ENCODE measurements around the gene KANSL1.
"Not testable (repeated sequence)": the region's sequence is repeated elsewhere in the genome, so short reads cannot be mapped to it uniquely, and the experiment has no call there.

Gene KANSL1

DNA sequence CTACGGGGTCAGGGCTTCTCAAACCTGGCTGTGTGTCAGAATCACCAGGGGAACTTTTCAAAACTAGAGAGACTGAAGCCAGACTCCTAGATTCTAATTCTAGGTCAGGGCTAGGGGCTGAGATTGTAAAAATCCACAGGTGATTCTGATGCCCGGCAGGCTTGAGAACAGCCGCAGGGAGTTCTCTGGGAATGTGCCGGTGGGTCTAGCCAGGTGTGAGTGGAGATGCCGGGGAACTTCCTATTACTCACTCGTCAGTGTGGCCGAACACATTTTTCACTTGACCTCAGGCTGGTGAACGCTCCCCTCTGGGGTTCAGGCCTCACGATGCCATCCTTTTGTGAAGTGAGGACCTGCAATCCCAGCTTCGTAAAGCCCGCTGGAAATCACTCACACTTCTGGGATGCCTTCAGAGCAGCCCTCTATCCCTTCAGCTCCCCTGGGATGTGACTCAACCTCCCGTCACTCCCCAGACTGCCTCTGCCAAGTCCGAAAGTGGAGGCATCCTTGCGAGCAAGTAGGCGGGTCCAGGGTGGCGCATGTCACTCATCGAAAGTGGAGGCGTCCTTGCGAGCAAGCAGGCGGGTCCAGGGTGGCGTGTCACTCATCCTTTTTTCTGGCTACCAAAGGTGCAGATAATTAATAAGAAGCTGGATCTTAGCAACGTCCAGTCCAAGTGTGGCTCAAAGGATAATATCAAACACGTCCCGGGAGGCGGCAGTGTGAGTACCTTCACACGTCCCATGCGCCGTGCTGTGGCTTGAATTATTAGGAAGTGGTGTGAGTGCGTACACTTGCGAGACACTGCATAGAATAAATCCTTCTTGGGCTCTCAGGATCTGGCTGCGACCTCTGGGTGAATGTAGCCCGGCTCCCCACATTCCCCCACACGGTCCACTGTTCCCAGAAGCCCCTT is 183.3 kb downstream of the KANSL1 start:
- Histone ChIP-seq H3K36me3 (ENCODE audit: control insufficient read depth in 2 of 2, insufficient read depth in 2 of 2, low read length in 2 of 2) (no peaks in the 10 kb centered on the region), H3K9me3 (ENCODE audit: control insufficient read depth in 2 of 2, low read length in 2 of 2) (no peaks in the 10 kb centered on the region), H3K4me1 (ENCODE audit: control insufficient read depth in 2 of 2, insufficient read depth in 2 of 2, low read length in 2 of 2) (no peaks in the 10 kb centered on the region), H3K4me3 (ENCODE audit: low read length in 2 of 2) (no peak overlapping the region), H3K27ac (ENCODE audit: low read depth in 2 of 2, low read length in 2 of 2) (no peak overlapping the region), H3K27me3 (ENCODE audit: control insufficient read depth in 2 of 2, insufficient read depth in 2 of 2, low read length in 2 of 2) (no peaks in the 10 kb centered on the region), H3K9ac (ENCODE audit: low read depth in 1 of 2, low read length in 2 of 2) (no peak overlapping the region)

DNA sequence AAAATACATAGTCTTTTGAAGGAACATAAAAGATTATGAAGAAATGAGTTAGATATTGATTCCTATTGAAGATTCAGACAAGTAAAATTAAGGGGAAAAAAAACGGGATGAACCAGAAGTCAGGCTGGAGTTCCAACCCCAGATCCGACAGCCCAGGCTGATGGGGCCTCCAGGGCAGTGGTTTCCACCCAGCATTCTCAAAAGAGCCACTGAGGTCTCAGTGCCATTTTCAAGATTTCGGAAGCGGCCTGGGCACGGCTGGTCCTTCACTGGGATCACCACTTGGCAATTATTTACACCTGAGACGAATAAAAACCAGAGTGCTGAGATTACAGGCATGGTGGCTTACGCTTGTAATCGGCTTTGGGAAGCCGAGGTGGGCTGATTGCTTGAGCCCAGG is 184.6 kb downstream of the KANSL1 start:
- Histone ChIP-seq H3K27ac (ENCODE audit: low read depth in 2 of 2, low read length in 2 of 2) (no peak overlapping the region), H3K4me3 (ENCODE audit: low read length in 2 of 2) (no peak overlapping the region), H3K27me3 (ENCODE audit: control insufficient read depth in 2 of 2, insufficient read depth in 2 of 2, low read length in 2 of 2) (no peaks in the 10 kb centered on the region), H3K9me3 (ENCODE audit: control insufficient read depth in 2 of 2, low read length in 2 of 2) (no peaks in the 10 kb centered on the region), H3K4me1 (ENCODE audit: control insufficient read depth in 2 of 2, insufficient read depth in 2 of 2, low read length in 2 of 2) (peaks cover under 1 to 7% of the 10 kb centered on the region in 2 donors), H3K9ac (ENCODE audit: low read depth in 1 of 2, low read length in 2 of 2) (no peak overlapping the region), H3K36me3 (ENCODE audit: control insufficient read depth in 2 of 2, insufficient read depth in 2 of 2, low read length in 2 of 2) (no peaks in the 10 kb centered on the region)

DNA sequence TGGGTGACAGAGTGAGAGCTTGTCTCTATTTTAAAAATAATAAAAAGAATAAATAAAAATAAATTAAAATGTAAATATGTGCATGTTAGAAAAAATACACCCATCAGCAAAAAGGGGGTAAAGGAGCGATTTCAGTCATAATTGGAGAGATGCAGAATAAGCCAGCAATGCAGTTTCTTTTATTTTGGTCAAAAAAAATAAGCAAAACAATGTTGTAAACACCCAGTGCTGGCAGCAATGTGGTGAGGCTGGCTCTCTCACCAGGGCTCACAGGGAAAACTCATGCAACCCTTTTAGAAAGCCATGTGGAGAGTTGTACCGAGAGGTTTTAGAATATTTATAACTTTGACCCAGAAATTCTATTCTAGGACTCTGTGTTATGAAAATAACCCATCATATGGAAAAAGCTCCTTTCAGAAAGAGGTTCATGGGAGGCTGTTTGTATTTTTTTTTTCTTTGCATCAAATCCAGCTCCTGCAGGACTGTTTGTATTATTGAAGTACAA is 185.7 kb downstream of the KANSL1 start:
- Histone ChIP-seq H3K27ac (ENCODE audit: low read depth in 2 of 2, low read length in 2 of 2) (no peak overlapping the region), H3K9me3 (ENCODE audit: control insufficient read depth in 2 of 2, low read length in 2 of 2) (no peaks in the 10 kb centered on the region), H3K4me3 (ENCODE audit: low read length in 2 of 2) (no peak overlapping the region), H3K9ac (ENCODE audit: low read depth in 1 of 2, low read length in 2 of 2) (no peak overlapping the region), H3K36me3 (ENCODE audit: control insufficient read depth in 2 of 2, insufficient read depth in 2 of 2, low read length in 2 of 2) (no peaks in the 10 kb centered on the region), H3K4me1 (ENCODE audit: control insufficient read depth in 2 of 2, insufficient read depth in 2 of 2, low read length in 2 of 2) (peaks cover 3 to 14% of the 10 kb centered on the region in 2 donors), H3K27me3 (ENCODE audit: control insufficient read depth in 2 of 2, insufficient read depth in 2 of 2, low read length in 2 of 2) (no peaks in the 10 kb centered on the region)

- H3K4me3 ChIP-seq (ENCODE audit: low read length in 2 of 2); H3K36me3 ChIP-seq (ENCODE audit: control insufficient read depth in 2 of 2, insufficient read depth in 2 of 2, low read length in 2 of 2); H3K9ac ChIP-seq (ENCODE audit: low read depth in 1 of 2, low read length in 2 of 2); H3K27ac ChIP-seq (ENCODE audit: low read depth in 2 of 2, low read length in 2 of 2); H3K27me3 ChIP-seq (ENCODE audit: control insufficient read depth in 2 of 2, insufficient read depth in 2 of 2, low read length in 2 of 2); H3K9me3 ChIP-seq (ENCODE audit: control insufficient read depth in 2 of 2, low read length in 2 of 2): not testable (repeated sequence)
- peaks cover 3 to 14% of the 10 kb centered on the region in 2 donors for H3K4me1 ChIP-seq (ENCODE audit: control insufficient read depth in 2 of 2, insufficient read depth in 2 of 2, low read length in 2 of 2)
Observed at GRCh38 chr17:46006082-46006481, 187.1 kb downstream of the KANSL1 start.

GRCh38 chr17:46003907-46004748 is 189.1 kb downstream of the KANSL1 start:
- Histone ChIP-seq H3K9me3 (ENCODE audit: control insufficient read depth in 2 of 2, low read length in 2 of 2) (no peaks in the 10 kb centered on the region), H3K36me3 (ENCODE audit: control insufficient read depth in 2 of 2, insufficient read depth in 2 of 2, low read length in 2 of 2) (no peaks in the 10 kb centered on the region), H3K4me1 (ENCODE audit: control insufficient read depth in 2 of 2, insufficient read depth in 2 of 2, low read length in 2 of 2) (peaks cover 3 to 14% of the 10 kb centered on the region in 2 donors), H3K9ac (ENCODE audit: low read depth in 1 of 2, low read length in 2 of 2) (no peak overlapping the region), H3K27me3 (ENCODE audit: control insufficient read depth in 2 of 2, insufficient read depth in 2 of 2, low read length in 2 of 2) (no peaks in the 10 kb centered on the region), H3K4me3 (ENCODE audit: low read length in 2 of 2) (no peak overlapping the region), H3K27ac (ENCODE audit: low read depth in 2 of 2, low read length in 2 of 2) (peak overlapping the region in 1 of 2 donors; percentile 28)

DNA sequence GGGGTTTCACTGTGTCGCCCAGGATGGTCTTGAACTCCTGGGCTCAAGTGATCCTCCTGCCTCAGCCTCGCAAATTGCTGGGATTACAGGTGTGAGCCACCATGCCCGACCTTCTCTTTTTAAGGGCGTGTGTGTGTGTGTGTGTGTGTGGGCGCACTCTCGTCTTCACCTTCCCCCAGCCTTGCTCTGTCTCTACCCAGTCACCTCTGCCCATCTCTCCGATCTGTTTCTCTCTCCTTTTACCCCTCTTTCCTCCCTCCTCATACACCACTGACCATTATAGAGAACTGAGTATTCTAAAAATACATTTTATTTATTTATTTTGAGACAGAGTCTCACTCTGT is 190.3 kb downstream of the KANSL1 start:
- no peaks in the 10 kb centered on the region for H3K36me3 ChIP-seq (ENCODE audit: control insufficient read depth in 2 of 2, insufficient read depth in 2 of 2, low read length in 2 of 2)
- H3K27me3 ChIP-seq (ENCODE audit: control insufficient read depth in 2 of 2, insufficient read depth in 2 of 2, low read length in 2 of 2): no peaks in the 10 kb centered on the region
- H3K27ac ChIP-seq (ENCODE audit: low read depth in 2 of 2, low read length in 2 of 2): no peak overlapping the region
- H3K9me3 ChIP-seq (ENCODE audit: control insufficient read depth in 2 of 2, low read length in 2 of 2): no peaks in the 10 kb centered on the region
- no peak overlapping the region for H3K9ac ChIP-seq (ENCODE audit: low read depth in 1 of 2, low read length in 2 of 2)
- no peak overlapping the region for H3K4me3 ChIP-seq (ENCODE audit: low read length in 2 of 2)
- H3K4me1 ChIP-seq (ENCODE audit: control insufficient read depth in 2 of 2, insufficient read depth in 2 of 2, low read length in 2 of 2): peaks cover 3 to 14% of the 10 kb centered on the region in 2 donors

DNA sequence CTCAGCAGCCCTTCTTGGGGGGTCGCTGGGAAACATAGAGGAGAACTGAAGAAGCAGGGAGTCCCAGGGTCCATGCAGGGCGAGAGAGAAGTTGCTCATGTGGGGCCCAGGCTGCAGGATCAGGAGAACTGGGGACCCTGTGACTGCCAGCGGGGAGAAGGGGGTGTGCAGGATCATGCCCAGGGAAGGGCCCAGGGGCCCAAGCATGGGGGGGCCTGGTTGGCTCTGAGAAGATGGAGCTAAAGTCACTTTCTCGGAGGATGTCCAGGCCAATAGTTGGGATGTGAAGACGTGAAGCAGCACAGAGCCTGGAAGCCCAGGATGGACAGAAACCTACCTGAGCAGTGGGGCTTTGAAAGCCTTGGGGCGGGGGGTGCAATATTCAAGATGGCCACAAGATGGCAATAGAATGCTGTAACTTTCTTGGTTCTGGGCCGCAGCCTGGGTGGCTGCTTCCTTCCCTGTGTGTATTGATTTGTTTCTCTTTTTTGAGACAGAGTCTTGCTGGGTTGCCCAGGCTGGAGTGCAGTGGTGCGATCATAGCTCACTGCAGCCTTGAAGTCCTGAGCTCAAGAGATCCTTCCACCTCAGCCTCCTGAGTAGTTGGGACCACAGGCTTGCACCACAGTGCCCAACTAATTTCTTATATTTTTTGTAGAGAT is 190.8 kb downstream of the KANSL1 start:
- no peak overlapping the region for H3K9ac ChIP-seq (ENCODE audit: low read depth in 1 of 2, low read length in 2 of 2)

DNA sequence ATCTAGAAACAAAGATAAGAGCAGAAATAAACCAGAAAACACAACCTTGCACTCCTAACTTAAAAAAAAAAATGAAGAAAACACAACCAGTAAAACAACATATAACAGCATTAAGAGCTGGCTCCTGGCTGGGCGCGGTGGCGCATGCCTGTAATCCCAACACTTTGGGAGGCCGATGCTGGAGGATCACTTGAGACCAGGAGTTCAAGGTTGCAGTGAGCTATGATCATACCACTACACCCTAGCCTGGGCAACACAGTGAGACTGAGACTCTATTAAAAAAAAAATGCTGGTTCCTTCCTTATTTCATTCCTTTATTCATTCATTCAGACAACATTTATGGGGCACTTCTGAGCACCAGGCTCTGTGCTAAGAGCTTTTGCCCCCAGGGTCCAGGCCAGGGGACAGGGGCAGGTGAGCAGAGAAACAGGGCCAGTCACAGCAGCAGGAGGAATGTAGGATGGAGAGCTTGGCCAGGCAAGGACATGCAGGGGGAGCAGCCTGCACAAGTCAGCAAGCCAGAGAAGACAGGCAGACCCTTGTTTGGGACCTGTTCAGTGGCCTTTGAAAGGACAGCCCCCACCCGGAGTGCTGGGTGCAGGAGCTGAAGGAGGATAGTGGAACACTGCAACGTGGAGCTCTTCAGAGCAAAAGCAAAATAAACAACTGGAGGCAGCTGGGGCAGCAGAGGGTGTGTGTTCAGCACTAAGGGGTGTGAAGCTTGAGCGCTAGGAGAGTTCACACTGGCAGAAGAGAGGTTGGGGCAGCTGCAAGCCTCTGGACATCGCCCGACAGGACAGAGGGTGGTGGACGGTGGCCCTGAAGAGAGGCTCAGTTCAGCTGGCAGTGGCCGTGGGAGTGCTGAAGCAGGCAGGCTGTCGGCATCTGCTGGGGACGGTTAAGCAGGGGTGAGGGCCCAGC is 191.6 kb downstream of the KANSL1 start:
- no peak overlapping the region for H3K27ac ChIP-seq (ENCODE audit: low read depth in 2 of 2, low read length in 2 of 2)
- H3K36me3 ChIP-seq (ENCODE audit: control insufficient read depth in 2 of 2, insufficient read depth in 2 of 2, low read length in 2 of 2): no peaks in the 10 kb centered on the region
- no peak overlapping the region for H3K9ac ChIP-seq (ENCODE audit: low read depth in 1 of 2, low read length in 2 of 2)
- H3K4me1 ChIP-seq (ENCODE audit: control insufficient read depth in 2 of 2, insufficient read depth in 2 of 2, low read length in 2 of 2): peaks cover 3 to 14% of the 10 kb centered on the region in 2 donors
- H3K27me3 ChIP-seq (ENCODE audit: control insufficient read depth in 2 of 2, insufficient read depth in 2 of 2, low read length in 2 of 2): no peaks in the 10 kb centered on the region
- no peak overlapping the region for H3K4me3 ChIP-seq (ENCODE audit: low read length in 2 of 2)
- H3K9me3 ChIP-seq (ENCODE audit: control insufficient read depth in 2 of 2, low read length in 2 of 2): no peaks in the 10 kb centered on the region

More for the DNA sequence above, 190.8 kb downstream of the KANSL1 start:
- Histone ChIP-seq H3K27me3 (ENCODE audit: control insufficient read depth in 2 of 2, insufficient read depth in 2 of 2, low read length in 2 of 2) (no peaks in the 10 kb centered on the region), H3K36me3 (ENCODE audit: control insufficient read depth in 2 of 2, insufficient read depth in 2 of 2, low read length in 2 of 2) (no peaks in the 10 kb centered on the region), H3K9me3 (ENCODE audit: control insufficient read depth in 2 of 2, low read length in 2 of 2) (no peaks in the 10 kb centered on the region), H3K4me3 (ENCODE audit: low read length in 2 of 2) (no peak overlapping the region), H3K4me1 (ENCODE audit: control insufficient read depth in 2 of 2, insufficient read depth in 2 of 2, low read length in 2 of 2) (peaks cover 3 to 14% of the 10 kb centered on the region in 2 donors), H3K27ac (ENCODE audit: low read depth in 2 of 2, low read length in 2 of 2) (no peak overlapping the region)

DNA sequence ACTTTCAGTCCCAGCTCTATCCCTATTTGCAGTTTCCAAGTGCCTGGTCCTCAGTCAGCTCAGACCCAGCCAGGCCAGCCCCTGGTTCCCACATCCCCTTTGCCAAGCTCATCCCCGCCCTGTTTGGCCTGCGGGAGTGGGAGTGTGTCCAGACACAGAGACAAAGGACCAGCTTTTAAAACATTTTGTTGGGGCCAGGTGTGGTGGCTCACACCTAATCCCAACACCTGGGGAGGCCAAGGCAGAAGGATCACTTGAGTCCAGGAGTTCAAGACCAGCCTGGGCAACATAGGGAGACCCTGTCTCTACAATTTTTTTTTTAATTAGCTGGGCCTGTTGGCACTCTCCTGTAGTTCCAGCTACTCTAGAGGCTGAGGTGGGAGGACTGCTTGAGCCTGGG is 192.5 kb downstream of the KANSL1 start:
- no peaks in the 10 kb centered on the region for H3K36me3 ChIP-seq (ENCODE audit: control insufficient read depth in 2 of 2, insufficient read depth in 2 of 2, low read length in 2 of 2)
- H3K9ac ChIP-seq (ENCODE audit: low read depth in 1 of 2, low read length in 2 of 2): no peak overlapping the region
- H3K27ac ChIP-seq (ENCODE audit: low read depth in 2 of 2, low read length in 2 of 2): no peak overlapping the region
- H3K4me3 ChIP-seq (ENCODE audit: low read length in 2 of 2): no peak overlapping the region
- H3K4me1 ChIP-seq (ENCODE audit: control insufficient read depth in 2 of 2, insufficient read depth in 2 of 2, low read length in 2 of 2): peaks cover 3 to 14% of the 10 kb centered on the region in 2 donors
- no peaks in the 10 kb centered on the region for H3K27me3 ChIP-seq (ENCODE audit: control insufficient read depth in 2 of 2, insufficient read depth in 2 of 2, low read length in 2 of 2)
- no peaks in the 10 kb centered on the region for H3K9me3 ChIP-seq (ENCODE audit: control insufficient read depth in 2 of 2, low read length in 2 of 2)
